ENCODE results near the gene GCC1.

The GCC1 gene

GRCh38 chr7:127535546-127536393, 49.6 kb downstream of the GCC1 start:
- no peak for DNase-seq

GRCh38 chr7:127534636-127535035, 50.8 kb downstream of the GCC1 start:
- DNase-seq, result no peak

- DNase-seq, result no peak
Observed at GRCh38 chr7:127532736-127533135, 52.7 kb downstream of the GCC1 start.

- DNase-seq, result no peak
Observed at GRCh38 chr7:127532151-127532550, 53.2 kb downstream of the GCC1 start.
